DOHH2 (cell line): ENCODE results near the gene EVL.

ENCODE experiments used
- H3F3A ChIP-seq: fragments of 200-600 bp; sonication (generic), shearing (Covaris generic); 2 replicates; pipeline ENCODE4 v1.6.0; 2016; ENCODE audit warnings: antibody characterized with exemption, mild to moderate bottlenecking; ENCODE audit not compliant: control insufficient read depth, insufficient read depth
- H3K27ac ChIP-seq: fragments of 200-600 bp; sonication (generic); 2 replicates; pipeline ENCODE4 v1.5.1; 2014; ENCODE audit warnings: low read depth, mild to moderate bottlenecking, low read length, moderate library complexity
- H3K27me3 ChIP-seq: fragments of 200-600 bp; sonication (generic); 2 replicates; pipeline ENCODE4 v1.6.1; 2014; ENCODE audit warnings: mild to moderate bottlenecking, low read length, mixed read lengths; ENCODE audit not compliant: control insufficient read depth
- H3K36me3 ChIP-seq: fragments of 200-600 bp; sonication (generic); 2 replicates; pipeline ENCODE4 v1.6.1; 2014; ENCODE audit warnings: mild to moderate bottlenecking, low read length, moderate library complexity, mixed read lengths; ENCODE audit not compliant: control insufficient read depth
- H3K4me1 ChIP-seq: fragments of 200-600 bp; sonication (generic); 2 replicates; pipeline ENCODE4 v1.6.1; 2014; ENCODE audit warnings: mild to moderate bottlenecking, low read length, mixed read lengths; ENCODE audit not compliant: control insufficient read depth
- H3K4me2 ChIP-seq: fragments of 200-600 bp; sonication (generic); 2 replicates; pipeline ENCODE4 v1.6.0; 2014; ENCODE audit warnings: mild to moderate bottlenecking, low read length, moderate library complexity
- H3K4me3 ChIP-seq: fragments of 200-600 bp; sonication (generic); 2 replicates; pipeline ENCODE4 v1.5.1; 2014; ENCODE audit warnings: mild to moderate bottlenecking, low read length, mixed read lengths
- H3K79me2 ChIP-seq: fragments of 200-600 bp; sonication (generic); 2 replicates; pipeline ENCODE4 v1.6.1; 2014; ENCODE audit warnings: mild to moderate bottlenecking, low read length, mixed read lengths; ENCODE audit not compliant: control insufficient read depth
- H3K9me2 ChIP-seq: fragments of 200-600 bp; sonication (generic); replicated peaks from 2 replicates; pipeline ENCODE4 v1.6.1; 2014; ENCODE audit warnings: mild to moderate bottlenecking, low read length, mixed read lengths; ENCODE audit not compliant: control insufficient read depth
- H3K9me3 ChIP-seq: fragments of 200-600 bp; sonication (generic); 2 replicates; pipeline ENCODE4 v1.6.1; 2014; ENCODE audit warnings: antibody characterized with exemption, low read length, mixed read lengths; ENCODE audit not compliant: control insufficient read depth, insufficient read depth
- H4K20me1 ChIP-seq: fragments of 200-600 bp; sonication (generic); 2 replicates; pipeline ENCODE4 v1.6.0; 2014; ENCODE audit warnings: low read depth, mild to moderate bottlenecking, antibody characterized with exemption, low read length, moderate library complexity; ENCODE audit not compliant: control insufficient read depth, insufficient read depth
- EZH2phosphoT487 ChIP-seq: fragments of 200-600 bp; sonication (generic); IDR thresholded peaks from 2 replicates; pipeline ENCODE4 v1.6.1; 2017; ENCODE audit warnings: borderline replicate concordance, mild to moderate bottlenecking, antibody characterized with exemption, low read length, moderate library complexity, mixed read lengths
- TF ChIP-seq, protein P1 (sequence below): fragments of 200-600 bp; sonication (generic); IDR thresholded peaks from one replicate; pipeline ENCODE4 v1.5.1; 2014; ENCODE audit warnings: antibody characterized with exemption, mild to moderate bottlenecking, low read depth, low read length; ENCODE audit not compliant: poor library complexity, severe bottlenecking

The EVL gene

DNA sequence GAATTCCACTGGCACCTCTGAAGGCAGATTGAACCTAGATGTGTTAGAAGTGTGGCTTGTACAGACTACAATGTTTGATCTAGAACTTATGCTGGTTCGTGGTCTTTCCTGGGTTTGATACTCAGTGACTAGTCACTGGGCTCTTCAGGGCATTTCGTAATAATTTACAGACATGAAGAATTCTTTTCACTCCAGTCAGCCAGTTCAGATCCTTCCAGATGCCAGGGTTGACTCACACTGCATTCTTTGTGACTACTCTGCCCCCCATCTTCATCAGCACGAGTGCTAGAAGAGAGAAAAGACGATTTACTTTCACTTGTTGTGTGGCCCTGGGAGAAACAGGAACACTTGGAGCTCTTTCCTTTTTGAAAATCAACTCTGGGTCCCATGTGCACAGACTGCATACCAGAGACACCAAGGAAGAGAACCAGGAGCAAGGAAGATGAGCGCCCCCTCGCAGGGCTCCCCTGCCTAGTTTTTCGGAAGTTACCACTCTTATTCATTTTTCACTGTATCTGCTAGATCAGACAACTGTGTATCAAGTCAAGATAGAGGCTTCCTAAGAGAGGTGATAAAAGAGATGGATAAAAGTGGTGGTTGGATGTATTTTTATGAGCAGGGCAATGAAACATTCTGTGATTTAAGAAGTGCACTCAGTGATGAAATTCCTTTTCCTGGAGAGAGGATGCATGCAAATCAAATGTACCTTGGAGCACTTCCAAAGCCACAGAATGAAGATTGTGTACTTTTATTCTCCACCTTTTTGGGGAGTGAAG is 33.5 kb upstream of the EVL start:
- Histone ChIP-seq H3K27ac (no peak overlapping the region), H3K9me2 (no peaks in the 10 kb centered on the region), H4K20me1 (no peaks in the 10 kb centered on the region), H3K4me2 (no peak overlapping the region), H3K4me1 (peaks cover 22% of the 10 kb centered on the region), H3F3A (no peaks in the 10 kb centered on the region), H3K36me3 (no peaks in the 10 kb centered on the region), H3K4me3 (no peak overlapping the region), H3K79me2 (no peaks in the 10 kb centered on the region), H3K9me3 (no peaks in the 10 kb centered on the region), H3K27me3 (peaks cover 8% of the 10 kb centered on the region; the same call in 1 of the 2 replicates)
- TF ChIP-seq EZH2phosphoT487: no peak
- TF ChIP-seq, protein P1, sequence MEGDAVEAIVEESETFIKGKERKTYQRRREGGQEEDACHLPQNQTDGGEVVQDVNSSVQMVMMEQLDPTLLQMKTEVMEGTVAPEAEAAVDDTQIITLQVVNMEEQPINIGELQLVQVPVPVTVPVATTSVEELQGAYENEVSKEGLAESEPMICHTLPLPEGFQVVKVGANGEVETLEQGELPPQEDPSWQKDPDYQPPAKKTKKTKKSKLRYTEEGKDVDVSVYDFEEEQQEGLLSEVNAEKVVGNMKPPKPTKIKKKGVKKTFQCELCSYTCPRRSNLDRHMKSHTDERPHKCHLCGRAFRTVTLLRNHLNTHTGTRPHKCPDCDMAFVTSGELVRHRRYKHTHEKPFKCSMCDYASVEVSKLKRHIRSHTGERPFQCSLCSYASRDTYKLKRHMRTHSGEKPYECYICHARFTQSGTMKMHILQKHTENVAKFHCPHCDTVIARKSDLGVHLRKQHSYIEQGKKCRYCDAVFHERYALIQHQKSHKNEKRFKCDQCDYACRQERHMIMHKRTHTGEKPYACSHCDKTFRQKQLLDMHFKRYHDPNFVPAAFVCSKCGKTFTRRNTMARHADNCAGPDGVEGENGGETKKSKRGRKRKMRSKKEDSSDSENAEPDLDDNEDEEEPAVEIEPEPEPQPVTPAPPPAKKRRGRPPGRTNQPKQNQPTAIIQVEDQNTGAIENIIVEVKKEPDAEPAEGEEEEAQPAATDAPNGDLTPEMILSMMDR: no peak

DNA sequence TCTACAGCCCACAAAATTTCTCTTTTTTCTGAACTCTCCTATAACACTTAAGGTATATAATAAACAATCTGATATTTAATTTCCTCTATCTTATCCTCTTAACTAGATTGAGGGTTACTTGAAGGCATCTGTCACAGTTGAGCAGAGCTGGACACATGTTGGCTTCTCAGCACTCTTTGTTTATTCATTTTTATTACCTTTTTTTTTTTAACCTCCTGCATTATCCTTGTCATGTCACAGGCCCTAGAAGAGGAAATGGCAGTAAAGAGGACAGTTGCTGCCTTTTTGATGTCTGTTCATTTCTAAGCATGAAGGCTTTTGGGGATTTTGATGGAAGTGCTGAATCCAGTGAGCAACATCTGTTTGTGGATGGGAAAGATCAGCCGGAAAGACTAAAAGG is 32.5 kb upstream of the EVL start:
- Histone ChIP-seq H4K20me1 (no peaks in the 10 kb centered on the region), H3K4me2 (no peak overlapping the region), H3K36me3 (no peaks in the 10 kb centered on the region), H3F3A (no peaks in the 10 kb centered on the region), H3K4me3 (no peak overlapping the region), H3K79me2 (no peaks in the 10 kb centered on the region), H3K27me3 (peaks cover 12% of the 10 kb centered on the region; the same call in 1 of the 2 replicates), H3K4me1 (peaks cover 22% of the 10 kb centered on the region), H3K27ac (no peak overlapping the region), H3K9me2 (no peaks in the 10 kb centered on the region), H3K9me3 (no peaks in the 10 kb centered on the region)
- TF ChIP-seq, protein P1: no peak
- TF ChIP-seq EZH2phosphoT487: no peak

DNA sequence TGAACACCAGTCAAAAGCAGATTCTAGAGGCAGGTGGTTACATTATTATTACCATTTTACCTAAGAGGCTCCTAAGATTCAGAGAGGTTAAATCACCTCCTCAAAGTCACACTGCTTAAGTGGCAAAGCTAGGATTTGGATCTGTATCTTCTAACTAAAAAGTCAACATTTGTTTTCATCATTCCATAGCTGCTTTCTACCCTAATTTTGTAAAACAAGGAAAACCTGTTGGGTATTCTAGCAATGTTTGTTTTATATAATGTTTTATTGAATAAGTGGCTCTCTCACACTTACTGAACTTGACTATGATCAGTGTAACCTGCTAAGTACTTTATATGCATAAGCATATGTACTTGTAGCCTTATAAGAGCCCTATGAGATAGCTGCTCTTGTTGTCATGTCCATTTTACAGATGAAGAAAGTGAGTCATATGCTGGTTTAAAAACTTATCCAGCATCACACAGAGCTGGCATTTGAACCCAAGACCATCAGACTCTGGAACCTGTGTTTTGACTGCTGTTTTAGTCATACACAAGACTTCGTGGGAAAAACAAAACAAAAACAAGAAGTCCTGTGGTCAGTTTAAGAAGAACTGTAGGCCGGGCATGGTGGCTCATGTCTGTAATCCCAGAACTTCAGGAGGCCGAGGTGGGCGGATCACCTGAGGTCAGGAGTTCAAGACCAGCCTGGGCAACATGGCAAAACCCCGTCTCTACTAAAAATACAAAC is 31.7 kb upstream of the EVL start:
- Histone ChIP-seq H3K9me3 (no peaks in the 10 kb centered on the region), H3K4me3 (no peak overlapping the region), H3K36me3 (no peaks in the 10 kb centered on the region), H4K20me1 (no peaks in the 10 kb centered on the region), H3K27ac (no peak overlapping the region), H3K9me2 (no peaks in the 10 kb centered on the region), H3K79me2 (no peaks in the 10 kb centered on the region), H3K27me3 (peaks cover 12% of the 10 kb centered on the region; the same call in 1 of the 2 replicates), H3K4me2 (no peak overlapping the region), H3F3A (no peaks in the 10 kb centered on the region), H3K4me1 (peaks cover 22% of the 10 kb centered on the region)
- TF ChIP-seq, protein P1: no peak
- TF ChIP-seq EZH2phosphoT487: no peak
